Iris pigment epithelial cell (primary cell): ENCODE results near the gene PPP1R9B.
A peak's percentile ranks its signal among the peaks of the same experiment; 100 is the strongest.

ENCODE experiments used
- DNase-seq: peaks from one replicate; pipeline ENCODE4 v3.0.0-alpha.2; 2011; ENCODE audit warnings: low read depth

PPP1R9B gene

GRCh38 chr17:50123649-50124349, 26.7 kb downstream of the PPP1R9B start:
- DNase-seq = no peak

- no peak for DNase-seq
These were observed 27.5 kb downstream of the PPP1R9B start for GRCh38 chr17:50122945-50123344.

DNA sequence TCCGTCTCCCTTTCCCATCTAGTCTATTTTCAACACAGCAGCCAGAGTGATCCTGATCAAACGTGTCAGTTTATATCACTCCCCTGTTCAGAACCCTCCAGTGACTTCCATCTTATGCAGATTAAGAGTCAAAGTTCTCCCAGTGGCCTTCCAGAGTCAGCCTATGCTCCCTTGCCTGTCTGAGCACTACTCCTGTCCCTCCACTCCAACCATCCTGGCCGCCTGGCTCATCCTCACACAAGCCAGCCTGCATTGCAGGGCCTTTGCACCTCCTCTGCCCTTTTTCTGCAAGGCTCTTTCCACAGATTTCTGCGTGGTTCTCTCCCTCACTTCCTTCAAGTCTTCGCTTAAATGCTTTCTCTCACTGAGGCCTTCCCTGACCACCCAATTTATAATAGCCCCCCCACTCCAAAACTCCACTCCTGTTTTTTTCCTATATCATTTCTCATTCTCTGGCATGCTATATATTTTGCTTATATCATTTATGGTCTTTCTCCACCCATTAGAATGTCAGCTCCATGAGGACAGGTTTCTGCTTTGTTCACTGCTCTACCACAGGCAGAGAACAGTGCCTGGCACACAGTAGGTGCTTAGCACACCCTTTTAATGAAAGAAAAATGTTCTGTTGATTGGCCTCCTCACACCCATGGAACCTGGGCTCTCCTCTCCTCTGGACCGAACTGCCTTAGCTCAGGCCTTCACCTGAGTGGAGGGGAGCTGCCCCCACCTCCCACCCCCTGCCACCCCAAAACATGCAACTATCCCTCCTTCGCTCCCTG, 29.8 kb downstream of the PPP1R9B start:
- no peak for DNase-seq

GRCh38 chr17:50118828-50119218, 31.7 kb downstream of the PPP1R9B start:
- no peak for DNase-seq

DNA sequence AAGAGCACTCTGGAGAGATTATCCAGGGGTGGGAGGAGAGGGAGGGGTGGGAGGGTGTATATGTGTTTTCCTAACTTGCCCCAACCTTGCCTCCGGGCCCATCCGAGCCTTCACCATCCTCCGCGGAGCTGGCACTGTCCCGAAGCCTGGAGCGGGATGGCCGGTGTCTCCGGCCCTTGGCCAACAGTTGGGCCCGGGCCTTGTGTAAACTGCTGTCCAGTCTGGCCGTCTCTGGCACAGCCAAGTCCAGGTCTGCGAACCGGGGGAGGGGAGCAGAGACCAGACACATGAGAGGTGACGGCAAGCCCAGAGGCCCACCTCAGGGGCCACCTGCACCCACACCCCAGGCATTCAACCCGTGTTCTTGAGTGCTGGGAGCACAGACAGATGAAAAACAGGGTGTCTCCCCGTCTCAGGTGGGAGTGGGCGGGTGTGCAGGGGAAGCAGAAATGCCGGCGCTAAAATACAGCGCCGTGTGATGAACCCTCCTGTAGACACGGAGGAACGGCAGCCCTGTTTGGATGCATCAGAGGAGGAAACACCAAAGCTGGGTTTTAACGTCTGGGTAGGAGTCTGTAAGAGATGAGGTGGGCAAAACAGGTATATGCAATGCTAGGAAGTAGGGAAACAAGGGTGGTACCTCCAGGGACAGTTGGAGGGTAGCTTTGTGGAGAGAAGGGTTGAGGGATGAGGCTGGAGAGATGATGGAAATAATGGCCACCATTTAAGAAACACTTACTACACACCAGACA, 32.2 kb downstream of the PPP1R9B start:
- DNase-seq = no peak

DNA sequence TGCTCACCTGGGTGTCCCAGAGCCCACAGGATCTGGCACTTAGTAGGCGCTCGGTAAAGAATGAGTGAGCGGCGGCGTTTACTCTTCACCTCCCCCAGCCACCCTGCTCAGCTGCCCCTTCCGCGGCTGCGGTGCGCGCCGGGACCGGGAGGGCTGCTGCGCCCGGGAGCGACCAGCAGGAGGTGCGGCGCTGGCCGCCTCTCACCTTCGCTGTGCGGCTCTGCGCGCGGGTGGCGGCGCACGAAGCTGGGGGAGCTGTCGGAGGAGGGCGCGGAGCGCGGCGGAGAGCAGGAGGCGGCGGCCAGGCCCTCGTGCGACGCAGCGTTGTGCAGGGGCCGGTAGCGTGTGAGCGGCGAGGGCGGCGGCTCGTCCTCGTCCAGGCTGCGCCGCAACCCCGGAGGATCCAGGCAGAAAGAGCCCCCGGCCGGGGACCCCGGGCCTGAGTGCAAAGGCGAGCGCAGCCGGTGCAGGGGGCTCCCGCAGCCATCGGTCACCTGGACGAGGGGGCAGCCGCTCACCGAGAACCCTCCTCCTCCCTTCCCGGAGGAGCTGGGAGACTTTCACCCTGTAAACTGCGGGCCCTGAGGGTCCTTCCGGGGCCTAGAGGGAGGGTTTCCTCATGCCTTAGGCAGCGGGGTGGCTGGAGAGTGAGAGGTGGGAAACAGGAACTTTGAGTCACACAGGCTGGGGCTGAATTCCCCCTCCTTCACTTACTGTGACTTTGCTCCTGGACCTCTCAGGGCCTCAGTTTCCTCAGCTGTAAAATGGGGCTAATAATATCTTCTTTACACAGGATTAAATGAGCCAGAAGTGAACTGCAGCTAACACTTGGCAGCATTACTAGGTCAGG, 33.0 kb downstream of the PPP1R9B start:
- peak; percentile 70 for DNase-seq

DNA sequence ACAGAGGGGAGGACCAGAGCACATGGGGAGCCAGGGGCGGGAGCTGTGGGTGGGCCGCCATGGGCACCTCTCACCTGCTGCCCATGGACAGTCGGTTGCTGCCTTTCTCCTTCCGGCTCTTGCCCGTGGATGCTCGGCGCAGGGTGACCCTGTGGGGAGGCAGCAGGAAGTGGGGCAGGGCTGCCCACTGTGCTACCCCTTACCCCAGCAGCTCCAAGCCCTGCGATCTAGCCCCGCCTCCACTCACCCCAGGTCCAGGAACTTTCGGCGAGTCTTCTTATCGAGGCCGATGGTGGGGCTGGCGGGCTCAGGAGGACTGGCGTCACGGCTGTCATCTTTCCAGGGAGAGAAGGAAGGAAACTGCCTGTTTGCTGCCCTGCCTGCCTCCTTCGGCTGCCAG, 34.7 kb downstream of the PPP1R9B start:
- no peak for DNase-seq

GRCh38 chr17:50114849-50115357, 35.6 kb downstream of the PPP1R9B start:
- DNase-seq = peak; percentile 75

- no peak for DNase-seq
These were observed 36.1 kb downstream of the PPP1R9B start for GRCh38 chr17:50114401-50114800.

- DNase-seq = no peak
These were observed 36.7 kb downstream of the PPP1R9B start for GRCh38 chr17:50113624-50114320.

DNA sequence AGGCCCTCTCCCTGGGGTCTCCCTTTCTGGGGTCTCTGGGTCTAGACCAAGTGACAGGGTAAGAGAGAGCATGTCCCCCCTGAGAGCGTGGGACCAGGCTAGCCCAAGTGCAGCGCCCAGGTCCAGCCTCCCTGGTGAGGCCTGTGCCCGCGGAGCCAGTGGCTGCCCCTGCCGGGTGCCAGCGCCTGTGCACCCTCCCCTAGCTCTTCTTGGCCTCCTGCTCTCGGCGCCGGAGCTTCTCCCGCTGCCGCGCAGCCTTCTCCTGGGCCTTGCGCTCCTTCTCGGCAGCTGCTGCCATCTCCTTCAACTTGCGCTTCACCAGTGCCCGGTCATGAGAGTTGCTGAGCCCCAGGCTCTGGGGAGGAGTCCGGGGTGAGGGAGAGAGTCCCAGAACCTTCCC, 37.8 kb downstream of the PPP1R9B start:
- no peak for DNase-seq

DNA sequence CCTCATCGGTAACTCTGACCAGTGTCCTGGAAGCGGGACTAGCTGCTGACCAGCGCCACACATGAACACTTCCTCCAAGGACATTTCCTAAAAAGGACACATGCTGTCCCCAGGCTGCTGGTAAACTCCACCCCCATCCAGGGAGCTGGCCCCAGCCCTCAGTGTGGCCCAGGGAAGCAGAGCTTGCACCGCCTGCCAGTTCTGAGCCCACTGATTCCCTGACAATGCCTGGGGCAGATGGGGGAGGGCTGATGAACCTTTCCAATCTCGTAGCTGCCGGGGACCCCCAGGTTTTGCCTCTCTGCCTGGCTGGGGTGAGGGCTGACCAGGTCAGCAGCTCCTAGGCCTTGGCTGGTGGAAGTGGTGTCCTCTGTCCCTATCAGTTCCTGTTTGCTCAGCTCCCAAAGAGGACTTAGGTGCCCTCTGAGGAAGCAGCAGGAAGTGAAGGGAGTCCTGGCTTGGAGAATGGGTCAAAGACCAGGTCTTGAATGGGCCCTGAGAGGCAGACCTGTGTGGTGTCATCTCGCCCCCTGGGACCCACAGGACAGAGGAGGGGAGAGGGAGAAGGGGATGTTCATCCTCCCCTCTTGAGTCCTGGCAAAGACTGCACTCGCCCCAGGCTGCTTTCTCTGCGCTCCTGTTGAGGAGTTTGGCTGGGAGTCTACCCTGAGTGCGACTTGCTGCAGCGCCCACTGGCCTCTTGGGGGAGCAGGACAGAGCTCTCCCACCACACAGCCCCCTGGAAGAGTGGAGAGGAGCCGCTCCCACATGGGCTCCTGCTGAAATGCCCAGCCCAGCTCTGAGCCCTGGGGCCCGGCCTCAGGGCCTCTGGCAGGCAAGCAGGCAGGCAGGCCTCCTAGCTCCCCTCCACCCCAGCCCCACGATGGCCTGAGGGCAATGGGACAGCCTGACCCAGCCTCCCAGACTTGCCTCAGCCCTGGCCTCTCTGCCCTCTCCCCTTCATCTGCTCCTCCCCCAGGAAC, 38.5 kb downstream of the PPP1R9B start:
- no peak for DNase-seq

GRCh38 chr17:50110591-50111349, 39.7 kb downstream of the PPP1R9B start:
- DNase-seq = no peak

- DNase-seq = no peak
These were observed 40.7 kb downstream of the PPP1R9B start for GRCh38 chr17:50109785-50110184.

DNA sequence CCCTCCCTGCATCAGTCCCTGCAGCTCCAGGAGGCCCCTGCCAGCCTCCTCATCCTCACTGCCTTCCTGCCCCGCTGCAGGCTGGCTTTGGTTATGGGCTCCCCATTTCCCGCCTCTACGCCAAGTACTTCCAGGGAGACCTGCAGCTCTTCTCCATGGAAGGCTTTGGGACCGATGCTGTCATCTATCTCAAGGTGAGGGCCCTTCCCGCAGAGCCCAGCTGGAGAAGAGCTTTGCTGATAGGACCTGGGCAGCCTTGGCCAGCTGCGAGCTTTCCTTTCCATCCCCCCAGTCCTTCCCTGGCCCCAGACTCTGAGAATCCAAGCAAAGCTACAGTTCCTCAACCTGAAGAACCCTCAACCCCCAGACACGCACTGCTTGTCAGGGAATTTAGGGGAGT, 41.3 kb downstream of the PPP1R9B start:
- DNase-seq = no peak

DNA sequence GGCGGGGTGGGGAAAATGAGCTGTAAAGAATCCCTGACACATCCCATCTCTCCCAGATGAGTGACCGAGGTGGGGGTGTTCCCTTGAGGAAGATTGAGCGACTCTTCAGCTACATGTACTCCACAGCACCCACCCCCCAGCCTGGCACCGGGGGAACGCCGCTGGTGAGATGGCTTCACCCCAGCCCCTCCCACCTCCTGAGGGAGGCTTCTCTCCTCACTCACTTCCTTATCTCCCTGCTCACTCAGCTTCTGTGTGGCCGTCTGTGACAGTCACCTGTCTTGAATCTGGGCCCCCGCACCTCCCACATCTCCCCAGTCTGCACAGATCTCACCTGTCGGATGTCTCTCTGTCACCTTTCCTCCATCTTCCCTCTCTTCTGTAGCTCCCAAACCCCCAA, 41.9 kb downstream of the PPP1R9B start:
- DNase-seq = no peak

GRCh38 chr17:50107790-50108414, 42.6 kb downstream of the PPP1R9B start:
- peak; percentile 70 for DNase-seq

DNA sequence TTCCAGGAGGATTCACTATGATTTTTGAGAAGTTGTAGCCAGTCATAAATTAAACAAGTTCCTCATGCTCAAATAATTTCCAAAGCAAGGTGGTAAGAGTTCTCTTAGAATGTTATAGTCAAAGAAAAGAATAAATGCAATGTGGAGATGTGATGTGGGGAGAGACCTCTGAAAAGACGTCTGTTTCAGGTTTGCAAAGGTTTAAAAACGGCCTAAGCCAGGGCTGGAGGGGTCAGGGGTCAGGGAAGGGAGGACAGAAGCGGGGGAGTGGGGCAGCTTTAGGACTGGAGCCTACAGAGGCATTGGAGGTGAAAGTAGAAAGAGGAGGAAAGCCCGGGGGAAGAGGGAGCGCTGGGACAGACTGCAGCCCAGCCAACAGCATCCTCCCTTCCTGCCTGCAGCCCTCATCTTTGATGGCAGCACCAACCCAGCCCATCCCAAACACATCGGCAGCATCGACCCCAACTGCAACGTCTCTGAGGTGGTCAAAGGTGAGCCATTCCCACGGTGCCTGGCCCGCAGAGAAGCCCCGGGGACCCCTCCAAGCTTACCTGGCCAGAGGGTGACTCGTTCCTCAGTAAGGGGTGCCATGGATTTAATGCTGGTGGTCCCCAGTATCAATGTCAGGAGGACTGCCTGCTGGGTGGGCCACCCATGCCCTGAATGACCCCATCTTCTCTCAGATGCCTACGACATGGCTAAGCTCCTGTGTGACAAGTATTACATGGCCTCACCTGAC, 43.9 kb downstream of the PPP1R9B start:
- DNase-seq = no peak
